HEK293 (cell line): Measurements from ENCODE around the gene MS4A4A.
"Not testable (repeated sequence)": the region's sequence is repeated elsewhere in the genome, so short reads cannot be mapped to it uniquely, and the experiment has no call there.

Experiments
- CTCF ChIA-PET: fragments of 350-600 bp; formaldehyde crosslinking; extraction: SDS; loops from one replicate; lab custom pipeline; 2021; ENCODE audit warnings: antibody characterized with exemption; lab: Yijun Ruan, JAX
- POLR2A ChIA-PET: fragments of 300-600 bp; formaldehyde crosslinking; extraction: SDS; loops from one replicate; lab custom pipeline; 2020; ENCODE audit warnings: antibody characterized with exemption, inconsistent platforms; lab: Yijun Ruan, JAX
- H3K27ac ChIP-seq: fragments of 200-500 bp; sonication (Bioruptor generic); 2 replicates; pipeline ENCODE4 v1.5.1; 2014; ENCODE audit warnings: low read depth, low read length, control low read depth, inconsistent platforms; ENCODE audit errors: extremely low read depth
- H3K36me3 ChIP-seq, 2 experiments: fragments of 200-500 bp in 1 of 2; sonication (Bioruptor generic) in 1 of 2; 1 replicate in 1 of 2; 2 replicates in 1 of 2; pipeline ENCODE4 v1.5.1; 2014 to 2017; ENCODE audit warnings: inconsistent platforms in 2 of 2, low read length in 2 of 2; ENCODE audit not compliant: control insufficient read depth in 2 of 2, insufficient read depth in 1 of 2
- H3K4me1 ChIP-seq: fragments of 200-500 bp; sonication (Bioruptor generic); 2 replicates; pipeline ENCODE4 v1.5.1; 2014; ENCODE audit warnings: mild to moderate bottlenecking, low read length, inconsistent platforms; ENCODE audit not compliant: control insufficient read depth, insufficient read depth
- H3K4me3 ChIP-seq: 2 replicates; pipeline ENCODE4 v1.5.1; 2011; ENCODE audit warnings: low read depth, mild to moderate bottlenecking, control low read depth, low read length, moderate library complexity
- H3K9me3 ChIP-seq: fragments of 200-500 bp; sonication (Bioruptor generic); 2 replicates; pipeline ENCODE4 v1.5.1; 2014; ENCODE audit warnings: low read depth, low read length, inconsistent platforms; ENCODE audit not compliant: control insufficient read depth, insufficient read depth
- GLIS2 ChIP-seq: fragments of 450-650 bp; formaldehyde crosslinking; IDR thresholded peaks from 2 replicates; pipeline ENCODE4 v1.5.1; 2016; ENCODE audit warnings: missing biosample characterization, missing genetic modification characterization
- KLF9 ChIP-seq: fragments of 450-650 bp; formaldehyde crosslinking; IDR thresholded peaks from 2 replicates; pipeline ENCODE4 v1.5.1; 2016; ENCODE audit warnings: missing biosample characterization, missing genetic modification characterization, low read depth
- OSR2 ChIP-seq: fragments of 450-650 bp; formaldehyde crosslinking; IDR thresholded peaks from 2 replicates; pipeline ENCODE4 v1.5.1; 2016; ENCODE audit warnings: missing biosample characterization, missing genetic modification characterization
- TRIM28 ChIP-seq: IDR thresholded peaks from 2 replicates; pipeline ENCODE4 v1.6.1; 2011; ENCODE audit warnings: low read length, control low read depth, borderline replicate concordance
- ZFP41 ChIP-seq: fragments of 450-650 bp; formaldehyde crosslinking; IDR thresholded peaks from 2 replicates; pipeline ENCODE4 v1.5.1; 2016; ENCODE audit warnings: missing biosample characterization, missing genetic modification characterization, borderline replicate concordance
- ZNF473 ChIP-seq: fragments of 450-650 bp; formaldehyde crosslinking; IDR thresholded peaks from 2 replicates; pipeline ENCODE4 v1.5.1; 2017; ENCODE audit warnings: missing biosample characterization, missing genetic modification characterization
- ZNF555 ChIP-seq: fragments of 450-650 bp; formaldehyde crosslinking; conservative IDR thresholded peaks from 2 replicates; pipeline ENCODE4 v1.5.1; 2017; ENCODE audit warnings: missing biosample characterization, mild to moderate bottlenecking, missing genetic modification characterization, inconsistent platforms
- TF ChIP-seq, protein P1 (sequence below): fragments of 450-650 bp; formaldehyde crosslinking; IDR thresholded peaks from 2 replicates; pipeline ENCODE4 v1.5.1; 2016; ENCODE audit warnings: missing biosample characterization, missing genetic modification characterization, borderline replicate concordance
- TF ChIP-seq, protein P2 (sequence below): fragments of 450-650 bp; IDR thresholded peaks from 2 replicates; pipeline ENCODE4 v1.5.1; 2018; ENCODE audit warnings: missing biosample characterization, mild to moderate bottlenecking, missing genetic modification characterization
- TF ChIP-seq, protein P3 (sequence below): fragments of 450-650 bp; formaldehyde crosslinking; IDR thresholded peaks from 2 replicates; pipeline ENCODE4 v1.5.1; 2016; ENCODE audit warnings: missing biosample characterization, missing genetic modification characterization
- TF ChIP-seq, protein P4 (sequence below): fragments of 450-650 bp; formaldehyde crosslinking; IDR thresholded peaks from 2 replicates; pipeline ENCODE4 v1.5.1; 2016; ENCODE audit warnings: missing biosample characterization, missing genetic modification characterization

Gene MS4A4A

DNA sequence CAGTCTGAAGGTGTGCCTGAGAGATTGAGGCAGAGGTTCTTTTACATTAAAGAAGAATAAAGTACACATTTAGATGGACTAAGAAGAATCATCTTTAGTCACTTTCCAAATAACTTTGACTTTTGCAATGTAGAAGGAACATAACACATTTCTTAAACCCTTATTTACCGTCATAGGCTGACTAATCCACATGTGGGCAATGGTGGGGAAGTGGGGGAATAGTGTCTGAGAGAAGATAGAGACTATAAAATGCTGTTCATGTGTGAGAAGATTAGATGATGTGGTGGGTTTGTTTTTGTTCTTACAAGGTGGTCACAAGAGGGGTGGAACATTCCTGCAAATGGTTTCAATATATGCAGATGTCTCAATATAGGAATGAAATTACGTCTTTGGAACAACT is 1.8 kb downstream of the MS4A4A start:
- Histone ChIP-seq H3K36me3 (no peaks in the 10 kb centered on the region), H3K27ac (no peak overlapping the region), H3K4me1 (no peaks in the 10 kb centered on the region), H3K4me3 (no peak overlapping the region), H3K9me3 (no peaks in the 10 kb centered on the region)
- TF ChIP-seq KLF9 (tag by site-specific recombination) (no peak), TRIM28 (no peak), ZNF555 (no peak), ZFP41 (no peak), OSR2 (tag by site-specific recombination) (no peak), ZNF473 (tag by site-specific recombination) (no peak), GLIS2 (tag by site-specific recombination) (no peak)
- TF ChIP-seq, protein P1, sequence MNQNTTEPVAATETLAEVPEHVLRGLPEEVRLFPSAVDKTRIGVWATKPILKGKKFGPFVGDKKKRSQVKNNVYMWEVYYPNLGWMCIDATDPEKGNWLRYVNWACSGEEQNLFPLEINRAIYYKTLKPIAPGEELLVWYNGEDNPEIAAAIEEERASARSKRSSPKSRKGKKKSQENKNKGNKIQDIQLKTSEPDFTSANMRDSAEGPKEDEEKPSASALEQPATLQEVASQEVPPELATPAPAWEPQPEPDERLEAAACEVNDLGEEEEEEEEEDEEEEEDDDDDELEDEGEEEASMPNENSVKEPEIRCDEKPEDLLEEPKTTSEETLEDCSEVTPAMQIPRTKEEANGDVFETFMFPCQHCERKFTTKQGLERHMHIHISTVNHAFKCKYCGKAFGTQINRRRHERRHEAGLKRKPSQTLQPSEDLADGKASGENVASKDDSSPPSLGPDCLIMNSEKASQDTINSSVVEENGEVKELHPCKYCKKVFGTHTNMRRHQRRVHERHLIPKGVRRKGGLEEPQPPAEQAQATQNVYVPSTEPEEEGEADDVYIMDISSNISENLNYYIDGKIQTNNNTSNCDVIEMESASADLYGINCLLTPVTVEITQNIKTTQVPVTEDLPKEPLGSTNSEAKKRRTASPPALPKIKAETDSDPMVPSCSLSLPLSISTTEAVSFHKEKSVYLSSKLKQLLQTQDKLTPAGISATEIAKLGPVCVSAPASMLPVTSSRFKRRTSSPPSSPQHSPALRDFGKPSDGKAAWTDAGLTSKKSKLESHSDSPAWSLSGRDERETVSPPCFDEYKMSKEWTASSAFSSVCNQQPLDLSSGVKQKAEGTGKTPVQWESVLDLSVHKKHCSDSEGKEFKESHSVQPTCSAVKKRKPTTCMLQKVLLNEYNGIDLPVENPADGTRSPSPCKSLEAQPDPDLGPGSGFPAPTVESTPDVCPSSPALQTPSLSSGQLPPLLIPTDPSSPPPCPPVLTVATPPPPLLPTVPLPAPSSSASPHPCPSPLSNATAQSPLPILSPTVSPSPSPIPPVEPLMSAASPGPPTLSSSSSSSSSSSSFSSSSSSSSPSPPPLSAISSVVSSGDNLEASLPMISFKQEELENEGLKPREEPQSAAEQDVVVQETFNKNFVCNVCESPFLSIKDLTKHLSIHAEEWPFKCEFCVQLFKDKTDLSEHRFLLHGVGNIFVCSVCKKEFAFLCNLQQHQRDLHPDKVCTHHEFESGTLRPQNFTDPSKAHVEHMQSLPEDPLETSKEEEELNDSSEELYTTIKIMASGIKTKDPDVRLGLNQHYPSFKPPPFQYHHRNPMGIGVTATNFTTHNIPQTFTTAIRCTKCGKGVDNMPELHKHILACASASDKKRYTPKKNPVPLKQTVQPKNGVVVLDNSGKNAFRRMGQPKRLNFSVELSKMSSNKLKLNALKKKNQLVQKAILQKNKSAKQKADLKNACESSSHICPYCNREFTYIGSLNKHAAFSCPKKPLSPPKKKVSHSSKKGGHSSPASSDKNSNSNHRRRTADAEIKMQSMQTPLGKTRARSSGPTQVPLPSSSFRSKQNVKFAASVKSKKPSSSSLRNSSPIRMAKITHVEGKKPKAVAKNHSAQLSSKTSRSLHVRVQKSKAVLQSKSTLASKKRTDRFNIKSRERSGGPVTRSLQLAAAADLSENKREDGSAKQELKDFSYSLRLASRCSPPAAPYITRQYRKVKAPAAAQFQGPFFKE (tag by site-specific recombination): no peak
- TF ChIP-seq, protein P2, sequence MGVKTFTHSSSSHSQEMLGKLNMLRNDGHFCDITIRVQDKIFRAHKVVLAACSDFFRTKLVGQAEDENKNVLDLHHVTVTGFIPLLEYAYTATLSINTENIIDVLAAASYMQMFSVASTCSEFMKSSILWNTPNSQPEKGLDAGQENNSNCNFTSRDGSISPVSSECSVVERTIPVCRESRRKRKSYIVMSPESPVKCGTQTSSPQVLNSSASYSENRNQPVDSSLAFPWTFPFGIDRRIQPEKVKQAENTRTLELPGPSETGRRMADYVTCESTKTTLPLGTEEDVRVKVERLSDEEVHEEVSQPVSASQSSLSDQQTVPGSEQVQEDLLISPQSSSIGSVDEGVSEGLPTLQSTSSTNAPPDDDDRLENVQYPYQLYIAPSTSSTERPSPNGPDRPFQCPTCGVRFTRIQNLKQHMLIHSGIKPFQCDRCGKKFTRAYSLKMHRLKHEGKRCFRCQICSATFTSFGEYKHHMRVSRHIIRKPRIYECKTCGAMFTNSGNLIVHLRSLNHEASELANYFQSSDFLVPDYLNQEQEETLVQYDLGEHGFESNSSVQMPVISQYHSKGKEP (tag by site-specific recombination): no peak
- TF ChIP-seq, protein P3, sequence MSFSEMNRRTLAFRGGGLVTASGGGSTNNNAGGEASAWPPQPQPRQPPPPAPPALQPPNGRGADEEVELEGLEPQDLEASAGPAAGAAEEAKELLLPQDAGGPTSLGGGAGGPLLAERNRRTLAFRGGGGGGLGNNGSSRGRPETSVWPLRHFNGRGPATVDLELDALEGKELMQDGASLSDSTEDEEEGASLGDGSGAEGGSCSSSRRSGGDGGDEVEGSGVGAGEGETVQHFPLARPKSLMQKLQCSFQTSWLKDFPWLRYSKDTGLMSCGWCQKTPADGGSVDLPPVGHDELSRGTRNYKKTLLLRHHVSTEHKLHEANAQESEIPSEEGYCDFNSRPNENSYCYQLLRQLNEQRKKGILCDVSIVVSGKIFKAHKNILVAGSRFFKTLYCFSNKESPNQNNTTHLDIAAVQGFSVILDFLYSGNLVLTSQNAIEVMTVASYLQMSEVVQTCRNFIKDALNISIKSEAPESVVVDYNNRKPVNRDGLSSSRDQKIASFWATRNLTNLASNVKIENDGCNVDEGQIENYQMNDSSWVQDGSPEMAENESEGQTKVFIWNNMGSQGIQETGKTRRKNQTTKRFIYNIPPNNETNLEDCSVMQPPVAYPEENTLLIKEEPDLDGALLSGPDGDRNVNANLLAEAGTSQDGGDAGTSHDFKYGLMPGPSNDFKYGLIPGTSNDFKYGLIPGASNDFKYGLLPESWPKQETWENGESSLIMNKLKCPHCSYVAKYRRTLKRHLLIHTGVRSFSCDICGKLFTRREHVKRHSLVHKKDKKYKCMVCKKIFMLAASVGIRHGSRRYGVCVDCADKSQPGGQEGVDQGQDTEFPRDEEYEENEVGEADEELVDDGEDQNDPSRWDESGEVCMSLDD: no peak
- TF ChIP-seq, protein P4, sequence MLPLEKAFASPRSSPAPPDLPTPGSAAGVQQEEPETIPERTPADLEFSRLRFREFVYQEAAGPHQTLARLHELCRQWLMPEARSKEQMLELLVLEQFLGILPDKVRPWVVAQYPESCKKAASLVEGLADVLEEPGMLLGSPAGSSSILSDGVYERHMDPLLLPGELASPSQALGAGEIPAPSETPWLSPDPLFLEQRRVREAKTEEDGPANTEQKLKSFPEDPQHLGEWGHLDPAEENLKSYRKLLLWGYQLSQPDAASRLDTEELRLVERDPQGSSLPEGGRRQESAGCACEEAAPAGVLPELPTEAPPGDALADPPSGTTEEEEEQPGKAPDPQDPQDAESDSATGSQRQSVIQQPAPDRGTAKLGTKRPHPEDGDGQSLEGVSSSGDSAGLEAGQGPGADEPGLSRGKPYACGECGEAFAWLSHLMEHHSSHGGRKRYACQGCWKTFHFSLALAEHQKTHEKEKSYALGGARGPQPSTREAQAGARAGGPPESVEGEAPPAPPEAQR (tag by site-specific recombination): no peak
- CTCF ChIA-PET: interaction anchor here (0.7 kb wide), 1 partner anchor 51 kb away, joined by 4 read pairs; no protein-coding TSS in a partner anchor
- POLR2A ChIA-PET: no interaction called here

DNA sequence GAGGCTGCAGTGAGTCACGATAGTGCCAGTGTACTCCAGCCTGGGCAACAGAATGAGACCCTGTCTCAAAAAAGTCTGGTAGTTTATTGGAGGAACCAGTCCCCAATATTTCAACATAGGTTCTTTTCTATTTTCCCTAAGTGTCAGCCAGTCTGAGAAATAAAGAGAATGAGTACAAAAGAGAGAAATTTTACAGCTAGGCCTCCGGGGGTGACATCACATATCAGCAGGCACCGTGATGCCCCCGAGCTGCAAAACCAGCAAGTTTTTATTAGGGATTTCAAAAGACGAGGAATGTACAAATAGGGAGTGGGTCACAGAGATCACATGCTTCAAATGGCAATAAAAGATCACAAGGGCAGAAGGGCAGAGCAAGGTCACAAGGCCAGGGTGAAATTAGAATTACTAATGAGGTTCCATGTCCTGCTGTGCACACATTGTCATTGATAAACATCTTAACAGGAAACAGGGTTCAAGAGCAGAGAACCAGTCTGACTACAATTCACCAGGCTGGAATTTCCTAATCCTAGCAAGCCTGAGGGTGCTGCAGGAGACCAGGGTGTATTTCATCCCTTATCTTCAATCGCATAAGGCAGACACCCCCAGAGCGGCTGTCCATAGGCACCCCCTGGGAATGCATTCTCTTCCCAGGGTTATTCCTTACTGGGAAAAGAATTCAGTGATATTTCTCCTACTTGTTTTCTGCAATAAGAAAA is 5.1 kb downstream of the MS4A4A start:
- CTCF ChIA-PET: interaction anchor here (0.6 to 0.7 kb wide), 2 partner anchors 20 to 1227 kb away, joined by 3 read pairs; no protein-coding TSS in a partner anchor
- POLR2A ChIA-PET, H3K4me3 ChIP-seq, H3K36me3 ChIP-seq, H3K27ac ChIP-seq, H3K4me1 ChIP-seq, H3K9me3 ChIP-seq: not testable (repeated sequence)
